Measurements from ENCODE around the gene PCDHGB3.
"Not testable (repeated sequence)": the region's sequence is repeated elsewhere in the genome, so short reads cannot be mapped to it uniquely, and the experiment has no call there.

Gene PCDHGB3

GRCh38 chr5:141393267-141393666 is 23.2 kb downstream of the PCDHGB3 start:
- no peak for DNase-seq

- DNase-seq = not testable (repeated sequence)
Measured at GRCh38 chr5:141394401-141395187, 24.6 kb downstream of the PCDHGB3 start.

GRCh38 chr5:141397756-141398551 is 27.9 kb downstream of the PCDHGB3 start, which contains the start of gene PCDHGB5:
Gene PCDHGB5, plus strand, starts transcription at chr5:141397947. Its CDS starts 181 bp downstream, at chr5:141398128.
- DNase-seq = not testable (repeated sequence)

- no peak for DNase-seq
Measured at GRCh38 chr5:141398608-141399007, 28.6 kb downstream of the PCDHGB3 start.

GRCh38 chr5:141399555-141400258 is 29.7 kb downstream of the PCDHGB3 start:
- no peak for DNase-seq

- no peak for DNase-seq
Measured at GRCh38 chr5:141402553-141403243, 32.7 kb downstream of the PCDHGB3 start, which contains the start of gene PCDHGA9. Gene PCDHGA9, plus strand, starts transcription at chr5:141402778. Its CDS starts 175 bp downstream, at chr5:141402953.

- no peak for DNase-seq
Measured at GRCh38 chr5:141403387-141403786, 33.3 kb downstream of the PCDHGB3 start.

- not testable (repeated sequence) for DNase-seq
Measured at GRCh38 chr5:141407790-141408505, 37.9 kb downstream of the PCDHGB3 start, which contains the start of gene PCDHGB6. Gene PCDHGB6, plus strand, starts transcription at chr5:141408021. Its CDS starts 182 bp downstream, at chr5:141408203.

GRCh38 chr5:141409598-141410306 is 39.7 kb downstream of the PCDHGB3 start:
- DNase-seq = no peak

- DNase-seq = no peak
Measured at GRCh38 chr5:141411575-141411974, 41.5 kb downstream of the PCDHGB3 start.

GRCh38 chr5:141412854-141413539 is 43.0 kb downstream of the PCDHGB3 start, which contains the start of gene PCDHGA10:
Gene PCDHGA10, plus strand, starts transcription at chr5:141412987. Its CDS starts 189 bp downstream, at chr5:141413176.
- no peak for DNase-seq

- no peak for DNase-seq
Measured at GRCh38 chr5:141413540-141414069, 43.6 kb downstream of the PCDHGB3 start.

GRCh38 chr5:141414548-141415274 is 44.7 kb downstream of the PCDHGB3 start:
- not testable (repeated sequence) for DNase-seq

GRCh38 chr5:141415275-141415618 is 45.2 kb downstream of the PCDHGB3 start:
- not testable (repeated sequence) for DNase-seq

- DNase-seq = not testable (repeated sequence)
Measured at GRCh38 chr5:141417494-141418172, 47.6 kb downstream of the PCDHGB3 start, which contains the start of gene PCDHGB7. Gene PCDHGB7, plus strand, starts transcription at chr5:141417677. Its CDS starts 183 bp downstream, at chr5:141417860.

- no peak for DNase-seq
Measured at GRCh38 chr5:141419074-141419880, 49.2 kb downstream of the PCDHGB3 start.

GRCh38 chr5:141420855-141421488 is 50.9 kb downstream of the PCDHGB3 start, which contains the start of gene PCDHGA11:
Gene PCDHGA11, plus strand, starts transcription at chr5:141421051. Its CDS starts 177 bp downstream, at chr5:141421228.
- no peak for DNase-seq
